PC-3 (cell line): ENCODE measurements around the gene MUTYH. TPM values are rescaled to one million over a fixed set of nuclear protein-coding genes. Genes with fewer than 3 reads are reported as not detected.

Experiments
- ATAC-seq: fragments of 200-7000 bp; cut with Tn5 transposase; 2 replicates; pipeline ENCODE4 v1.9.1; 2020; ENCODE audit warnings: mild to moderate bottlenecking, moderate library complexity
- Bru-seq: library from RNA; stranded (reverse); fragments of 400-500 nt; gene quantifications from one replicate; lab custom pipeline; 2021; lab: Mats Ljungman, UMichigan
- BruChase-seq, 2 experiments: library from RNA; stranded (reverse); fragments of 400-500 nt; gene quantifications; one replicate each; lab custom pipeline; 2021; lab: Mats Ljungman, UMichigan
- BruUV-seq: library from RNA; stranded (reverse); fragments of 400-500 nt; replicated peaks from 2 replicates; lab custom pipeline; 2021; lab: Mats Ljungman, UMichigan
- CTCF ChIA-PET: fragments of 300-600 bp; sonication (Branson Sonifier 250); formaldehyde crosslinking; loops from one replicate; lab custom pipeline; 2022; ENCODE audit warnings: antibody characterized with exemption; lab: Charles Lee
- POLR2A ChIA-PET: fragments of 300-600 bp; sonication (Branson Sonifier 250); formaldehyde crosslinking; loops from one replicate; lab custom pipeline; 2022; ENCODE audit warnings: antibody characterized with exemption; ENCODE audit not compliant: unreplicated experiment; lab: Charles Lee
- DNase-seq: peaks from one replicate; pipeline ENCODE4 v3.0.0-alpha.2; 2015
- H2AFZ ChIP-seq: fragments of 300-600 bp; sonication (generic); 2 replicates; pipeline ENCODE4 v1.6.0; 2016; ENCODE audit warnings: antibody characterized with exemption, low read length
- H3F3A ChIP-seq: fragments of 300-600 bp; sonication (generic); one replicate; pipeline ENCODE4 v1.6.0; 2017; ENCODE audit warnings: antibody characterized with exemption, low read length, control low read depth, mild to moderate bottlenecking; ENCODE audit not compliant: unreplicated experiment
- H3K27ac ChIP-seq: fragments of 300-600 bp; sonication (generic); 2 replicates; pipeline ENCODE4 v1.5.1; 2016; ENCODE audit warnings: mild to moderate bottlenecking, low read length
- H3K27me3 ChIP-seq: fragments of 300-600 bp; sonication (generic); 2 replicates; pipeline ENCODE4 v1.6.1; 2016; ENCODE audit warnings: low read length, mixed read lengths
- H3K36me3 ChIP-seq: fragments of 300-600 bp; sonication (generic); 2 replicates; pipeline ENCODE4 v1.6.1; 2016; ENCODE audit warnings: low read depth, mixed run types, low read length, mixed read lengths
- H3K4me1 ChIP-seq: fragments of 300-600 bp; sonication (generic); 2 replicates; pipeline ENCODE4 v1.5.1; 2016; ENCODE audit warnings: low read length; ENCODE audit not compliant: insufficient read depth
- H3K4me2 ChIP-seq: fragments of 300-600 bp; sonication (generic); 2 replicates; pipeline ENCODE4 v1.6.0; 2016; ENCODE audit warnings: low read length
- H3K4me3 ChIP-seq: fragments of 300-600 bp; sonication (generic); 2 replicates; pipeline ENCODE4 v1.5.1; 2016; ENCODE audit warnings: mild to moderate bottlenecking, low read length, mixed read lengths
- H3K79me2 ChIP-seq: fragments of 300-600 bp; sonication (generic); 2 replicates; pipeline ENCODE4 v1.6.1; 2017; ENCODE audit warnings: low read length, mixed read lengths
- H3K9ac ChIP-seq: fragments of 300-600 bp; sonication (generic); 2 replicates; pipeline ENCODE4 v1.6.0; 2016; ENCODE audit warnings: mild to moderate bottlenecking, low read length
- H3K9me2 ChIP-seq: fragments of 300-600 bp; sonication (generic); replicated peaks from 2 replicates; pipeline ENCODE4 v1.6.1; 2016; ENCODE audit warnings: mixed run types, low read length, mixed read lengths
- H3K9me3 ChIP-seq: fragments of 300-600 bp; sonication (generic); 2 replicates; pipeline ENCODE4 v1.6.1; 2016; ENCODE audit warnings: low read length, mixed read lengths
- H4K20me1 ChIP-seq: fragments of 300-600 bp; sonication (generic); 2 replicates; pipeline ENCODE4 v1.6.1; 2016; ENCODE audit warnings: low read length, mixed read lengths
- CTCF ChIP-seq: fragments of 300-600 bp; sonication (generic); conservative IDR thresholded peaks from 2 replicates; pipeline ENCODE4 v1.5.1; 2017; ENCODE audit warnings: antibody characterized with exemption, low read depth, mild to moderate bottlenecking, low read length
- EZH2 ChIP-seq: fragments of 300-600 bp; sonication (generic); IDR thresholded peaks from one replicate; pipeline ENCODE4 v1.6.1; 2017; ENCODE audit warnings: antibody characterized with exemption, mild to moderate bottlenecking, low read length; ENCODE audit not compliant: unreplicated experiment
- EZH2phosphoT487 ChIP-seq: fragments of 300-600 bp; sonication (generic); IDR thresholded peaks from 2 replicates; pipeline ENCODE4 v1.6.1; 2018; ENCODE audit warnings: mild to moderate bottlenecking, antibody characterized with exemption, low read length, borderline replicate concordance
- intact Hi-C: fragments of 100-400 bp; cut with micrococcal nuclease; formaldehyde crosslinking; loops from 2 replicates; pipeline ENCODE4 v1.9.0; 2023
- long read RNA-seq: library from polyadenylated mRNA; unstranded; transcript quantifications from one replicate; pipeline ENCODE4 v2.0.0, GENCODE V29; 2021; ENCODE audit not compliant: unreplicated experiment
- total RNA-seq: library from RNA; depleted of rRNA; stranded (reverse); fragments of >200 nt; gene quantifications from 2 replicates; pipeline ENCODE4 v1.2.3, GENCODE V29; 2014; rRNA removed

Gene MUTYH
- 21.4 and 22.8 TPM in 2 replicates for total RNA-seq
- percentile 66 among the genes with signal in this experiment for Bru-seq, nascent RNA
- BruChase-seq, experiment 1, labeled RNA remaining after a 6-hour chase = percentile 65 among the genes with signal in this experiment
- percentile 63 among the genes with signal in this experiment for BruChase-seq, experiment 2, labeled RNA remaining after a 2-hour chase
- long read RNA-seq, partial matches to known transcripts = 4 of 32 reads
- long read RNA-seq, other reads (novel, unspliced or antisense) = 19 of 32 reads

GRCh38 chr1:45339789-45340558, at the start of gene MUTYH, which contains the start of gene TOE1:
MUTYH (minus strand) TSS chr1:45340440; CDS start chr1:45334505, 5,935 bp downstream.
TOE1 (plus strand) TSS chr1:45340170; CDS start chr1:45340253, 83 bp downstream.
- ChIA-PET POLR2A (interaction anchor here (0.5 to 1.3 kb wide), 8 partner anchors 12 to 610 kb away, joined by 3 to 85 read pairs (median 4); partner anchors contain the start of genes CCDC163, MMACHC and TESK2), CTCF (interaction anchor here (0.7 to 2.2 kb wide), 3 partner anchors 22 to 325 kb away, joined by 3 to 18 read pairs (median 3); no protein-coding TSS in a partner anchor)
- TF ChIP-seq CTCF (no peak), EZH2 (no peak), EZH2phosphoT487 (no peak)
- Histone ChIP-seq H3K4me2 (peak within 1 kb of the TSS; percentile 91), H3K79me2 (peaks cover 45% of the 10 kb centered on the region), H3K4me1 (peaks cover 43% of the 10 kb centered on the region), H3K36me3 (peaks cover 32% of the 10 kb centered on the region), H3K27ac (peak within 1 kb of the TSS; percentile 76), H3K27me3 (no peaks in the 10 kb centered on the region), H3F3A (no peaks in the 10 kb centered on the region), H2AFZ (peak within 1 kb of the TSS; percentile 84), H3K9ac (peak within 1 kb of the TSS; percentile 91), H3K9me2 (no peaks in the 10 kb centered on the region), H3K9me3 (no peaks in the 10 kb centered on the region), H4K20me1 (0 out of 2 replicates have a peak, but pooled peaks cover 3% of the 10 kb centered on the region), H3K4me3 (peak within 1 kb of the TSS; percentile 83)
- intact Hi-C loops = loop anchor here (1.0 to 5.0 kb wide), 3 partner anchors 37 to 327 kb away; partner anchors contain the start of genes TESK2 and UROD
- DNase-seq (peak; percentile 93), ATAC-seq (peak; percentile 80)
- BruUV-seq = no TSS peak

GRCh38 chr1:45386219-45386618, 46.0 kb upstream of the MUTYH start:
- no TSS peak for BruUV-seq
- Histone ChIP-seq H3K79me2 (no peaks in the 10 kb centered on the region), H3K4me1 (no peaks in the 10 kb centered on the region), H3K27ac (no peak overlapping the region), H3K4me3 (no peak overlapping the region), H2AFZ (no peak overlapping the region), H3F3A (no peaks in the 10 kb centered on the region), H3K9ac (no peak overlapping the region), H3K27me3 (no peaks in the 10 kb centered on the region), H3K9me2 (no peaks in the 10 kb centered on the region), H3K4me2 (no peak overlapping the region), H3K9me3 (no peaks in the 10 kb centered on the region), H3K36me3 (no peaks in the 10 kb centered on the region), H4K20me1 (no peaks in the 10 kb centered on the region)
- intact Hi-C loops = no loop called here
- POLR2A ChIA-PET = no interaction called here
- no peak for ATAC-seq
- DNase-seq = no peak
- CTCF ChIA-PET = no interaction called here
- TF ChIP-seq EZH2phosphoT487 (no peak), EZH2 (no peak), CTCF (no peak)
